Ascending aorta (tissue), 2 donors: Measurements from ENCODE around the gene SLC30A10. TPM values are rescaled to one million over a fixed set of nuclear protein-coding genes. Genes with fewer than 3 reads are reported as not detected.

ENCODE experiments used
- DNase-seq, 2 donors: peaks; one replicate each; pipeline ENCODE4 v3.0.0-alpha.2; 2019; ENCODE audit warnings: low spot score in 2 of 2
- H3K27ac ChIP-seq, 2 donors: fragments of 200-600 bp; sonication (generic); one replicate each; pipeline ENCODE4 v1.5.1; 2016 to 2017; ENCODE audit warnings: mild to moderate bottlenecking in 1 of 2
- H3K27me3 ChIP-seq: fragments of 200-600 bp; sonication (generic); one replicate; pipeline ENCODE4 v1.5.1; 2017
- H3K36me3 ChIP-seq, 2 donors: fragments of 200-600 bp; sonication (generic); one replicate each; pipeline ENCODE4 v1.5.1; 2016
- H3K4me1 ChIP-seq, 2 donors: fragments of 200-600 bp; sonication (generic); one replicate each; pipeline ENCODE4 v1.5.1; 2016 to 2017; ENCODE audit warnings: mild to moderate bottlenecking in 1 of 2
- H3K4me3 ChIP-seq, 2 donors: fragments of 200-600 bp; sonication (generic); one replicate each; pipeline ENCODE4 v1.5.1; 2016 to 2017; ENCODE audit warnings: mild to moderate bottlenecking in 1 of 2
- H3K9me3 ChIP-seq, 2 donors: fragments of 200-600 bp; sonication (generic); one replicate each; pipeline ENCODE4 v1.5.1; 2016
- intact Hi-C: fragments of 100-400 bp; cut with DNase I; formaldehyde crosslinking; loops from one replicate; pipeline ENCODE4 v1.15.1; 2023
- total RNA-seq: library from RNA; depleted of rRNA; stranded (reverse); fragments of >200 nt; gene quantifications from one replicate; pipeline ENCODE4 v1.1.0, GENCODE V29; 2016
- TF ChIP-seq, protein P1 (sequence below), 3 experiments: fragments of 200-600 bp in 2 of 3; fragments of 450-650 bp in 1 of 3; sonication (generic) in 2 of 3; IDR thresholded peaks; one replicate each; pipeline ENCODE4 v1.5.1; 2016 to 2019; ENCODE audit warnings: antibody characterized with exemption in 3 of 3, mild to moderate bottlenecking in 1 of 3, moderate library complexity in 1 of 3

SLC30A10 gene
- not detected for total RNA-seq

DNA sequence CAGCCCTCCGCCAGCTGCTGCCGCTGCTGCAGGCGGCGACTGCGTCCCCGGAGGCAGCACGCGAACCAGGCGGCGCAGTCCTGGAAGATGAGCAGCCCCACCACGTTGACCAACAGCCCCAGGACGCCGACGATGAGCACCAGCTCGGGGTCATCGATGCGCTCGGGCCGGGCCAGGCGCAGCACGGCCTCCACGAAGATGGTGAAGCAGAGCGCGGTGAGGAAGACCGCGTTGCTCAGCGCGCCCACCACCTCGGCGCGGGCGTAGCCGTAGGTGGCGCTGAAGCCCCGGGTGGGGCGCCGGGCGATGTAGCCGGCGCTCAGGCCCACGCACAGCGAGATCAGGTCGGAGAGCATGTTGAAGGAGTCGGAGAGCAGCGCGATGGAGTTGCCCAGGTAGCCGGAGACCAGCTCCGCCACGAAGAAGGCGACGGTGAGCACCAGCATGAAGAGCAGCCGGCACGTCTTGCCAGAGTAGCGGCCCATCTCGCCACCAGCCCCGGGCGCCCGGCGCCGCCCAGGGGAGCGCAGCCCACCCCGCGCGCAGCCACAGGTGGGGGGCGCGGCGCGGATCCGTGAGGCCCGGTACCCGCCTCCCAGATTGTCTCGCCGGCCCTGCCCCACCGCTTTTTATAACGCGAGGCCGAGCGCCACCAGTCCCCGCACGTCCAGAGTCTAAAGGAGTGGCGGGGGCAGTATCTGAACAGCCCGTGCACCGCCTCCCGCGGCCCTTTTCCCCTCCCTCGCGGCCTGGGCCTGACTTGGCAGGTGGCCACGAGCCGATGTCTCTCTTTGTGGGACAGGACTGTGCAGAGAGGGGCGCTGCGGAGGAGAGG is at the start of gene SLC30A10:
SLC30A10 (minus strand) TSS at position 602 of the 835 bp plus-strand sequence; CDS start at position 485, 117 bp downstream.
- no peak for DNase-seq

DNA sequence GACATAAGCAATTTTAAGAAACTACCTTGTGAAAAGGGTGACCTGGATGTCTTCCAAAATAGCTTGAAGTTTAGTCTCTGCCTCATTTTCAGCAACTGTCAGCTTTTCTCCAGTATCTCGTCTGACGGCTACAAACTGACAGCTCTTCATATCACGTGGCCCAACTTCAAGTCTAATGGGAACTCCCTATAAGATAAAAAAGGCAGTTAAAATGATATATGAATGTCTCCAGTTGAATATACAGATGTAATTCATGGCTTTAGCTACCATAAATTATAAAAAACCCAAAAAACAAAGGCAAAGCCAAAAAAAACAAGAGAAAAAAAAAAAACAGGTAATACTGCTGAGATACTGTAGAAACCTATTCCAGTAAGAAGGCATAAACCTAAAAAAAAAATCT is 44.9 kb upstream of the SLC30A10 start:
- intact Hi-C loops = no loop called here
- no peak overlapping the region for H3K27ac ChIP-seq
- no peaks in the 10 kb centered on the region for H3K27me3 ChIP-seq
- no peaks in the 10 kb centered on the region for H3K9me3 ChIP-seq
- H3K4me1 ChIP-seq = no peaks in the 10 kb centered on the region
- no peak overlapping the region for H3K4me3 ChIP-seq
- no peak for DNase-seq
- TF ChIP-seq, protein P1, sequence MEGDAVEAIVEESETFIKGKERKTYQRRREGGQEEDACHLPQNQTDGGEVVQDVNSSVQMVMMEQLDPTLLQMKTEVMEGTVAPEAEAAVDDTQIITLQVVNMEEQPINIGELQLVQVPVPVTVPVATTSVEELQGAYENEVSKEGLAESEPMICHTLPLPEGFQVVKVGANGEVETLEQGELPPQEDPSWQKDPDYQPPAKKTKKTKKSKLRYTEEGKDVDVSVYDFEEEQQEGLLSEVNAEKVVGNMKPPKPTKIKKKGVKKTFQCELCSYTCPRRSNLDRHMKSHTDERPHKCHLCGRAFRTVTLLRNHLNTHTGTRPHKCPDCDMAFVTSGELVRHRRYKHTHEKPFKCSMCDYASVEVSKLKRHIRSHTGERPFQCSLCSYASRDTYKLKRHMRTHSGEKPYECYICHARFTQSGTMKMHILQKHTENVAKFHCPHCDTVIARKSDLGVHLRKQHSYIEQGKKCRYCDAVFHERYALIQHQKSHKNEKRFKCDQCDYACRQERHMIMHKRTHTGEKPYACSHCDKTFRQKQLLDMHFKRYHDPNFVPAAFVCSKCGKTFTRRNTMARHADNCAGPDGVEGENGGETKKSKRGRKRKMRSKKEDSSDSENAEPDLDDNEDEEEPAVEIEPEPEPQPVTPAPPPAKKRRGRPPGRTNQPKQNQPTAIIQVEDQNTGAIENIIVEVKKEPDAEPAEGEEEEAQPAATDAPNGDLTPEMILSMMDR (IDR thresholded peaks at IDR 0.05) = no peak
- peaks cover 36 to 62% of the 10 kb centered on the region in 2 donors for H3K36me3 ChIP-seq

More for the DNA sequence above, at the start of gene SLC30A10:
- Histone ChIP-seq H3K4me1 (no peaks in the 10 kb centered on the region), H3K9me3 (no peaks in the 10 kb centered on the region), H3K36me3 (no peaks in the 10 kb centered on the region), H3K27me3 (peaks cover 3% of the 10 kb centered on the region), H3K4me3 (peak within 1 kb of the TSS; percentile 49 to 61), H3K27ac (no peak within 1 kb of the TSS)
- intact Hi-C loops = no loop called here
- TF ChIP-seq, protein P1 (IDR thresholded peaks at IDR 0.05) = no peak

DNA sequence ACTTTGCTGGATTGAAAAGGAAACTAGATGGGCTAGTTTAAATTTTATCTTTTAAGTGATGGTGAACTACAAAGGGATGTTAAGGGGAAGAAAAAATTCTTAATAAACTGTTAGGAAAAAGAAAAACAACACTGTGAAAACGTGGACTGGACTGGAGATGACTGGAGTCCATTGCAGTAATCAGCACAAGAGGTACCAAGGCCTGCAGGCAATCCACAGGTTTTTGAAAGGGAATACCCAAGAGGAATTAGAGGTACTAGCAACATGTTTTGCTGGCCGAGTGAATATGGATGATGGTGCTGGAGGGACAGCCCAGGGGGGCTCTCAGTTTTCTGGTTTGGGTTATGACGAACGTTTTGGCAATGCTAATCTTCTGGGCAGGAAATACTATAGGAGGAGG is 39.0 kb upstream of the SLC30A10 start:
- TF ChIP-seq, protein P1 (IDR thresholded peaks at IDR 0.05) = no peak
- no peaks in the 10 kb centered on the region for H3K9me3 ChIP-seq
- H3K36me3 ChIP-seq = peaks cover 21 to 40% of the 10 kb centered on the region in 2 donors
- no peak for DNase-seq
- H3K4me3 ChIP-seq = no peak overlapping the region
- no peak overlapping the region for H3K27ac ChIP-seq
- no peaks in the 10 kb centered on the region for H3K27me3 ChIP-seq
- intact Hi-C loops = no loop called here
- H3K4me1 ChIP-seq = no peaks in the 10 kb centered on the region

DNA sequence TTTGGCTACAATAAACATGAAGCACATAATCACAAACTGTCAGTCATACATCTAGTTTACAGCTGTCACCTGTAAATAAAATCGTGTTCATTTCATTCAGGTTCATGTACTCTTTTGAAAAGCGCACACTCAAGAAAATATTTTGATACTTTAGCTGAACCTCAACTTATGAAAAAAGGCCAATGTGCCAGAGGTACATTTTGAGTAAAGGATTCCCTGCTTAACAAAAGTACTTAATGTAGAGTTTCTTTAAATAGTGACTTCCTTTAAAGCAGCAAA is 37.7 kb upstream of the SLC30A10 start:
- no peak overlapping the region for H3K27ac ChIP-seq
- no peaks in the 10 kb centered on the region for H3K4me1 ChIP-seq
- no peak overlapping the region for H3K4me3 ChIP-seq
- TF ChIP-seq, protein P1 (IDR thresholded peaks at IDR 0.05) = no peak
- H3K27me3 ChIP-seq = no peaks in the 10 kb centered on the region
- no peaks in the 10 kb centered on the region for H3K9me3 ChIP-seq
- DNase-seq = no peak
- intact Hi-C loops = no loop called here
- peaks cover 16 to 33% of the 10 kb centered on the region in 2 donors for H3K36me3 ChIP-seq

DNA sequence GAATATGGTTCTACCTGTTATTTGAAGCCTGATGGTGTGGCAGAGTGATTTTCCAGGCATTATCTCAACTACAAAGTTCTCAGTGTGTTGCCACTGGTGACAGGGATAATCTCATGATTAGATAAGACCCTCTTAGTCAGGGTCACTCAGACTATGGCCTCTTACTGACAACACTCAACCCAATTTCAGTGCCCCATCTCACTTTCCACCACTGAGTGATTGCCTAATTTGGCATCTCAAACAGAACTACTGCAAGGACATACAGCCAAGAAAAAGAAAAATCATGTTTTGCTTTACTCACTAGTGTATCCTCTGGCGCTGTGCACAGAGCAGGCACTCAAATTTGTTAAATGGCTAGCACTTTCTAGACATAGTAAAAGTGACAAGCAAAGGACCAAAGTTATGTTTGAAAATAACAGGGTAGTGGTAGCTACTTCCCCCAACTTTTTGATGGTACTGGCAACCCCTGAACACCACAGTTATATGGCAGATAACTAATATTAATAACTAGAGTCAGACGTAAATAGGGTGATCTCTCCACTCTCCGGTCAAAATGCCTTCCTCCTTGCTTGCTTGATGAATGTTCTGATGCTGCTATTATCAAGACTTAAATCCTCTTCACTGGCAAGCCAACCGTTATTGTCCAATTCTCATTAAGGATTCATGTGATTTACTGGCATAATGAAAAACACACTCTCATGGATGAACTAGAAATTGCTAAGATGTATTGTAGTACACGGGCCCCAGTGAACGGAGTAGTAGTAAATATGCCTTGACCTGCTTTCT is 37.1 kb upstream of the SLC30A10 start:
- H3K27ac ChIP-seq = no peak overlapping the region
- H3K4me1 ChIP-seq = no peaks in the 10 kb centered on the region
- peaks cover 14 to 27% of the 10 kb centered on the region in 2 donors for H3K36me3 ChIP-seq
- TF ChIP-seq, protein P1 (IDR thresholded peaks at IDR 0.05) = no peak
- intact Hi-C loops = no loop called here
- no peak for DNase-seq
- no peak overlapping the region for H3K4me3 ChIP-seq
- no peaks in the 10 kb centered on the region for H3K9me3 ChIP-seq
- H3K27me3 ChIP-seq = no peaks in the 10 kb centered on the region
